Measurements from ENCODE around the gene SHFL.

Gene SHFL

GRCh38 chr19:10134040-10134439 is 47.9 kb downstream of the SHFL start:
- DNase-seq (ENCODE audit: low read depth in 2 of 2), result no peak

- DNase-seq (ENCODE audit: low read depth in 2 of 2), result no peak
These were observed 49.6 kb downstream of the SHFL start for GRCh38 chr19:10135551-10136334.

GRCh38 chr19:10136936-10137335 is 50.8 kb downstream of the SHFL start:
- no peak for DNase-seq (ENCODE audit: low read depth in 2 of 2)

GRCh38 chr19:10137751-10138682 is 51.9 kb downstream of the SHFL start:
- no peak for DNase-seq (ENCODE audit: low read depth in 2 of 2)

GRCh38 chr19:10138879-10139795 is 53.0 kb downstream of the SHFL start:
- no peak for DNase-seq (ENCODE audit: low read depth in 2 of 2)

- DNase-seq (ENCODE audit: low read depth in 2 of 2), result no peak
These were observed 53.8 kb downstream of the SHFL start for GRCh38 chr19:10139952-10140351.

- DNase-seq (ENCODE audit: low read depth in 2 of 2), result no peak
These were observed 55.4 kb downstream of the SHFL start for GRCh38 chr19:10141479-10141878.

- no peak for DNase-seq (ENCODE audit: low read depth in 2 of 2)
These were observed 55.9 kb downstream of the SHFL start for GRCh38 chr19:10141973-10142372.

All from fibroblast of skin of left quadriceps (primary cell).